K562 (cell line): Measurements from ENCODE around the gene BTF3L4. TPM values are rescaled to one million over a fixed set of nuclear protein-coding genes. Genes with fewer than 3 reads are reported as not detected.

Experiments
- ARID1B ChIP-seq: fragments of 450-650 bp; IDR thresholded peaks from 2 replicates; pipeline ENCODE4 v1.6.1; 2016; ENCODE audit warnings: antibody characterized with exemption, mild to moderate bottlenecking, inconsistent platforms
- CBFA2T2 ChIP-seq: fragments of 450-650 bp; conservative IDR thresholded peaks from 2 replicates; pipeline ENCODE4 v1.6.1; 2017; ENCODE audit warnings: mild to moderate bottlenecking
- GATAD2B ChIP-seq: fragments of 450-650 bp; IDR thresholded peaks from 2 replicates; pipeline ENCODE4 v1.6.1; 2017; ENCODE audit warnings: mild to moderate bottlenecking, borderline replicate concordance
- HDAC3 ChIP-seq: fragments of 450-650 bp; IDR thresholded peaks from 2 replicates; pipeline ENCODE4 v1.6.1; 2018; ENCODE audit warnings: borderline replicate concordance, mild to moderate bottlenecking, moderate library complexity; ENCODE audit not compliant: partially characterized antibody
- HDAC6 ChIP-seq: IDR thresholded peaks from 2 replicates; pipeline ENCODE4 v1.6.1; 2012; ENCODE audit warnings: low read depth, mild to moderate bottlenecking, control low read depth, inconsistent platforms, low read length, moderate library complexity
- JUNB ChIP-seq: fragments of 450-650 bp; formaldehyde crosslinking; conservative IDR thresholded peaks from 2 replicates; pipeline ENCODE4 v1.4.0; 2020; ENCODE audit warnings: mild to moderate bottlenecking
- PBX2 ChIP-seq, 2 experiments: IDR thresholded peaks in 1 of 2; conservative IDR thresholded peaks in 1 of 2; 2 replicates each; pipeline ENCODE4 v1.6.1; 2016; ENCODE audit warnings: low read depth in 2 of 2, mild to moderate bottlenecking in 1 of 2, missing compliant biosample characterization in 1 of 2, missing genetic modification characterization in 1 of 2, moderate library complexity in 1 of 2
- PHF20 ChIP-seq: fragments of 450-650 bp; IDR thresholded peaks from 2 replicates; pipeline ENCODE4 v1.6.1; 2018; ENCODE audit not compliant: partially characterized antibody
- TAL1 ChIP-seq: fragments of 450-650 bp; IDR thresholded peaks from 2 replicates; pipeline ENCODE4 v1.6.1; 2016; ENCODE audit warnings: mild to moderate bottlenecking
- ZNF263 ChIP-seq: sonication (generic); formaldehyde crosslinking; IDR thresholded peaks from 2 replicates; pipeline ENCODE4 v1.8.0; 2022; ENCODE audit warnings: mild to moderate bottlenecking, missing genetic modification reagents, borderline replicate concordance
- ZNF277 ChIP-seq: fragments of 250-450 bp; sonication (Bioruptor Pico); IDR thresholded peaks from 2 replicates; pipeline ENCODE4 v1.8.0; 2022; ENCODE audit warnings: inconsistent platforms, mild to moderate bottlenecking, moderate library complexity, borderline replicate concordance
- ZNF280A ChIP-seq: fragments of 450-650 bp; IDR thresholded peaks from 2 replicates; pipeline ENCODE4 v1.6.1; 2018; ENCODE audit warnings: mild to moderate bottlenecking, low read depth; ENCODE audit not compliant: partially characterized antibody
- polyA plus RNA-seq, 8 experiments: library from polyadenylated mRNA; depleted of rRNA in 4 of 8; stranded (reverse) in 5 of 8; unstranded in 3 of 8; fragments of >200 nt; fragmentation: Nextera tagmentation in 2 of 8; fragmentation: Illumina TruSeq in 1 of 8; extraction: Ambion mirVana in 2 of 8; extraction: Trizol in 1 of 8; gene quantifications; 2 replicates each; pipeline versions ENCODE4 v1.2.1 to v1.2.3, GENCODE V29; 2011 to 2014; ENCODE audit warnings: inconsistent platforms in 1 of 8, missing spikeins in 1 of 8
- total RNA-seq, 7 experiments: library from RNA; depleted of rRNA in 6 of 7; stranded (reverse); fragments of >200 nt in 6 of 7; fragmentation: Illumina TruSeq in 2 of 7; extraction: Trizol in 2 of 7; gene quantifications; 2 replicates each; pipeline versions ENCODE4 v1.2.1 to v1.2.3, GENCODE V29; 2011 to 2021; ENCODE audit warnings: low replicate concordance in 1 of 7
- TF ChIP-seq, protein P1 (sequence below): sonication (generic); formaldehyde crosslinking; IDR thresholded peaks from 2 replicates; pipeline ENCODE4 v1.8.0; 2022; ENCODE audit warnings: mild to moderate bottlenecking, missing genetic modification reagents
- TF ChIP-seq, protein P2 (sequence below): fragments of 250-450 bp; sonication (Bioruptor Pico); IDR thresholded peaks from 2 replicates; pipeline ENCODE4 v1.8.0; 2021; ENCODE audit warnings: moderate library complexity, mild to moderate bottlenecking, inconsistent platforms

BTF3L4 gene
- total and polyA plus RNA-seq, 9 of the 15 experiments (the other 6 are each of a cell fraction or from before 2014, with no cell fraction given): 40.1 to 106 (median 88.8) TPM

- no peak for TF ChIP-seq HDAC3
- TF ChIP-seq ZNF280A: no peak
- 0 out of 2 replicates have a peak, but pooled peaks have one; percentile 43 for TF ChIP-seq GATAD2B
- no peak for TF ChIP-seq ZNF263
- peak; percentile 45; the same call in 1 of the 2 replicates for TF ChIP-seq ARID1B
- TF ChIP-seq, protein P1, sequence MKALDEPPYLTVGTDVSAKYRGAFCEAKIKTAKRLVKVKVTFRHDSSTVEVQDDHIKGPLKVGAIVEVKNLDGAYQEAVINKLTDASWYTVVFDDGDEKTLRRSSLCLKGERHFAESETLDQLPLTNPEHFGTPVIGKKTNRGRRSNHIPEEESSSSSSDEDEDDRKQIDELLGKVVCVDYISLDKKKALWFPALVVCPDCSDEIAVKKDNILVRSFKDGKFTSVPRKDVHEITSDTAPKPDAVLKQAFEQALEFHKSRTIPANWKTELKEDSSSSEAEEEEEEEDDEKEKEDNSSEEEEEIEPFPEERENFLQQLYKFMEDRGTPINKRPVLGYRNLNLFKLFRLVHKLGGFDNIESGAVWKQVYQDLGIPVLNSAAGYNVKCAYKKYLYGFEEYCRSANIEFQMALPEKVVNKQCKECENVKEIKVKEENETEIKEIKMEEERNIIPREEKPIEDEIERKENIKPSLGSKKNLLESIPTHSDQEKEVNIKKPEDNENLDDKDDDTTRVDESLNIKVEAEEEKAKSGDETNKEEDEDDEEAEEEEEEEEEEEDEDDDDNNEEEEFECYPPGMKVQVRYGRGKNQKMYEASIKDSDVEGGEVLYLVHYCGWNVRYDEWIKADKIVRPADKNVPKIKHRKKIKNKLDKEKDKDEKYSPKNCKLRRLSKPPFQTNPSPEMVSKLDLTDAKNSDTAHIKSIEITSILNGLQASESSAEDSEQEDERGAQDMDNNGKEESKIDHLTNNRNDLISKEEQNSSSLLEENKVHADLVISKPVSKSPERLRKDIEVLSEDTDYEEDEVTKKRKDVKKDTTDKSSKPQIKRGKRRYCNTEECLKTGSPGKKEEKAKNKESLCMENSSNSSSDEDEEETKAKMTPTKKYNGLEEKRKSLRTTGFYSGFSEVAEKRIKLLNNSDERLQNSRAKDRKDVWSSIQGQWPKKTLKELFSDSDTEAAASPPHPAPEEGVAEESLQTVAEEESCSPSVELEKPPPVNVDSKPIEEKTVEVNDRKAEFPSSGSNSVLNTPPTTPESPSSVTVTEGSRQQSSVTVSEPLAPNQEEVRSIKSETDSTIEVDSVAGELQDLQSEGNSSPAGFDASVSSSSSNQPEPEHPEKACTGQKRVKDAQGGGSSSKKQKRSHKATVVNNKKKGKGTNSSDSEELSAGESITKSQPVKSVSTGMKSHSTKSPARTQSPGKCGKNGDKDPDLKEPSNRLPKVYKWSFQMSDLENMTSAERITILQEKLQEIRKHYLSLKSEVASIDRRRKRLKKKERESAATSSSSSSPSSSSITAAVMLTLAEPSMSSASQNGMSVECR: 0 out of 2 replicates have a peak, but pooled peaks have one; percentile 2
- TF ChIP-seq PBX2 (CRISPR knock-in tag; IDR thresholded peaks at IDR 0.05; ENCODE audit: low read depth): no peak
- TF ChIP-seq PBX2 (tag; conservative IDR thresholded peaks at IDR 0.05; ENCODE audit: low read depth): no peak
- no peak for TF ChIP-seq HDAC6
- TF ChIP-seq, protein P2, sequence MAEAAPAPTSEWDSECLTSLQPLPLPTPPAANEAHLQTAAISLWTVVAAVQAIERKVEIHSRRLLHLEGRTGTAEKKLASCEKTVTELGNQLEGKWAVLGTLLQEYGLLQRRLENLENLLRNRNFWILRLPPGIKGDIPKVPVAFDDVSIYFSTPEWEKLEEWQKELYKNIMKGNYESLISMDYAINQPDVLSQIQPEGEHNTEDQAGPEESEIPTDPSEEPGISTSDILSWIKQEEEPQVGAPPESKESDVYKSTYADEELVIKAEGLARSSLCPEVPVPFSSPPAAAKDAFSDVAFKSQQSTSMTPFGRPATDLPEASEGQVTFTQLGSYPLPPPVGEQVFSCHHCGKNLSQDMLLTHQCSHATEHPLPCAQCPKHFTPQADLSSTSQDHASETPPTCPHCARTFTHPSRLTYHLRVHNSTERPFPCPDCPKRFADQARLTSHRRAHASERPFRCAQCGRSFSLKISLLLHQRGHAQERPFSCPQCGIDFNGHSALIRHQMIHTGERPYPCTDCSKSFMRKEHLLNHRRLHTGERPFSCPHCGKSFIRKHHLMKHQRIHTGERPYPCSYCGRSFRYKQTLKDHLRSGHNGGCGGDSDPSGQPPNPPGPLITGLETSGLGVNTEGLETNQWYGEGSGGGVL: no peak
- TF ChIP-seq JUNB: no peak
- TF ChIP-seq CBFA2T2: 0 out of 2 replicates have a peak, but pooled peaks have one; percentile 17
- TF ChIP-seq ZNF277 (CRISPR knock-in tag): no peak
- no peak for TF ChIP-seq PHF20
- peak; percentile 51 for TF ChIP-seq TAL1
These were observed 1.5 kb upstream of the BTF3L4 start (continued) for GRCh38 chr1:52054496-52055065.
